T-helper 2 cell (primary cell): Measurements from ENCODE around the gene FEZ2.
"Not testable (repeated sequence)": the region's sequence is repeated elsewhere in the genome, so short reads cannot be mapped to it uniquely, and the experiment has no call there.

ENCODE experiments used
- DNase-seq, 5 experiments: peaks; one replicate each; pipeline versions ENCODE4 v3.0.0 to v3.0.0-alpha.2; 2012 to 2022
- total RNA-seq, 2 donors: gene quantifications; one replicate each; lab custom pipeline; 2026; lab: John Stamatoyannopoulos, UW

The FEZ2 gene
- total RNA-seq, result 7.2 to 16.2 reads per million in 2 donors

DNA sequence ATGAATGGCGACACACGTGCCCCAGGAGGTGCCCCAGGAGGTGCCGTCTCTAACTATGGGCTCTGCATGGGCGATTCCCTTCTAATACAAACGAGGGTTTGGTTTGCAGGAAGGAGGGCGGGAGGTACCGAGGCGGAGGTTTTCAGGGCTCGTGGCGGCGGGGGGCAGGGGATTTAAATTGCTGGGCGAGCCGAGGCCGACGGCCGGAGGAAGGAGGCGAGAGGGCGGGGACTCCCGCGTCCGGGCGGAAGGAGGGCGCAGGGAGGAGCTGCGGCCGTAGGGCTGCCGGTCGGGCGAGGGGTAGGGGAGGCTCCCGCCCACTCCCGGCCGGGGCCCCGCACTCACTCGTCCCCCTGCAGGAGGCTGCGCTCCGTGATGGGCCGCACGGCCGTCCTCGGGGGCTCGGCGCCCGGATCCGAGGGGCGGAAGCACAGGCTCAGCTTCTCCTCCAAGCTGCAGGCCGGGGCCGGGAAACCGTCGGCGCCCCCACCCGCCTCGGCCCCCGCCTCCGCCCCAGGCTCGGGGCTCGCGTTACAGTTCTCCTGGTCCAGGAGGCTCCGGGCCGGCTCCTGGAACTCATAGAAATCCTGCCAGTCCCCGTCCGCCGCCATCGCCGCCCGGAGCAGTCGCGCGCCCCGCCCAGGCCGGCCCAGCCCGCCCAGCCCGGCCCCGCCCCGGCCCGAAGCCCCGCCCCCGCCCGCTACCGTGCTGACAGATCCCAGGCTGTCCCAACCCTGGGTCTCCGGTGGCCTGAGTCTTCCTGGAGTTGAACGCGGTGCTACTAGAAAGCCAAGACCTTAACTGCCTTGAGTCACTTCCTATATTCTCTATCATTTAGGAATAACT lies at the start of gene FEZ2:
FEZ2 (minus strand) TSS at position 637 of the 846 bp plus-strand sequence; CDS start at position 611, 26 bp downstream.
- peak; percentile 28 to 73 (median 49) for DNase-seq

DNA sequence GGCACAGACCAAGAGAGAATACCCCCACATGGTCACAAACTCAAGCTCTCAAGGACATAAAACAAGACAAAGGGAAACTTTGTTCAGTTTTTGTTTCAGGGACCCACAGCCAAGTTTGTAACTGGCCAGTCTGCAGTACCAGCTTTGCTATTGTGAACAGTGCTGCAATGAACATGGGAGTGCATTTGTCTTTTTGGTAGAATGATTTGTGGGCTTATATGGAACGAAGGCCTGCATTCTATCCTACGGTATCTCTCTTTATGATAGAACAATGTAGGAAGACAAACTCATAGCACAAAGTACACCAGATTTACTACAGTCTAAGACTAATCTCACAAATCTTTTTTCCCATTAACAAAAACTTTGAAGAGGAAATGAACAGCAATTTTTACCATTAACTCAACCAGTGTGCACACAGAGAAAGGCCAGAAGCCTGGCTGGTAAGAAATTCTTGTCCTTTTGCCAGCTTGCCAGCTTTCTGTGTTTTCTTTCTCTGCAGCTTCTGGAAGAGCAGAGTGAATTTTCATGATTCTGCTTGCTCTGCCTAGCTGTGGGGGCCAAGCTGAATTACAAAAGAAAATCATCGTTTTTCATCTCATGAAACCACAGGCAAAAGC lies 37.1 kb upstream of the FEZ2 start:
- no peak for DNase-seq

GRCh38 chr2:36633470-36634092 lies 35.6 kb upstream of the FEZ2 start:
- peak in 1 of 5 experiments; percentile 23 for DNase-seq

DNA sequence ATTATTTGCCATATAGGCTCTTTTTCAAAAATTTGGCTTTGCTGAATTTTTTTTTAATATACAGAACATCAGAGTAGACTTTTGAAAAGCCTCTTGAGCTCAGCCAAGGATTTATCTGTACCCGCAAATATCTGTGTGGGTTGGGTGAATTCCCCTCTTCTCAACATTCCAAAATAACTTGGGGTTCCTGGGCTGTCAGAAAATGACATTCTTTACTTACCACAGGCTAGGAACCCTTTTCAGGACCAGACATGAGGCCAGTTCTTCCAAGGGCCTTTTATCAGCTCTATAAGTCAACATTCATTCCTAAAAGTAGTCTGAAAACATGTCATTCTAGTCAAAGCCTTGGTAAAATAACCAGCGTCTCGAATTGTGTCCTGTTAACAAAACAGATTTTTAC lies 28.8 kb upstream of the FEZ2 start:
- DNase-seq, result no peak

- no peak for DNase-seq
These were observed 28.1 kb upstream of the FEZ2 start for GRCh38 chr2:36626071-36626470.

GRCh38 chr2:36625304-36625703 lies 27.3 kb upstream of the FEZ2 start:
- no peak for DNase-seq

- no peak for DNase-seq
These were observed 22.4 kb upstream of the FEZ2 start for GRCh38 chr2:36620321-36620720.

DNA sequence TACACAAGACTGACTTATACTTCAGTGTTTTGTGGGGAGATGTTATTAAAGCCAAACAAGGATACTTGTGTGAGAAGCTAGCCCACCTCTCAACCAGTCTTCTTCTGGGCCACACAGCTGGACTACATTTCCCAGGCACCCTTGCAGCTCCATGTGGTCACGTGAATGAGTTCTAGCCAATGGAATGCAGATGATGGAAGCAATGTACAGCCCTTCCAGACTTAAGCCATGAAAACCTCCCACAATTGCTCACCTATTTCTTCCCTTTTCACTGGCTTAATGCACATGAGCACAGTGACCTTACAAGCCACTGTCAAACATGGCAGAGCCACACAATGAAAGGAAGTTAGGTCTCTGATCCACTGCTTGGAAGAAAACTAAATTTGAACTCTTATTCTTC lies 20.4 kb upstream of the FEZ2 start:
- peak in 1 of 5 experiments; percentile 32 for DNase-seq

- DNase-seq, result no peak
These were observed 19.0 kb upstream of the FEZ2 start for GRCh38 chr2:36616947-36617346.

- no peak for DNase-seq
These were observed 17.3 kb upstream of the FEZ2 start for GRCh38 chr2:36615222-36615621.

GRCh38 chr2:36613801-36614200 lies 15.8 kb upstream of the FEZ2 start:
- no peak for DNase-seq

- DNase-seq, result no peak
These were observed 13.5 kb upstream of the FEZ2 start for GRCh38 chr2:36611316-36611990.

DNA sequence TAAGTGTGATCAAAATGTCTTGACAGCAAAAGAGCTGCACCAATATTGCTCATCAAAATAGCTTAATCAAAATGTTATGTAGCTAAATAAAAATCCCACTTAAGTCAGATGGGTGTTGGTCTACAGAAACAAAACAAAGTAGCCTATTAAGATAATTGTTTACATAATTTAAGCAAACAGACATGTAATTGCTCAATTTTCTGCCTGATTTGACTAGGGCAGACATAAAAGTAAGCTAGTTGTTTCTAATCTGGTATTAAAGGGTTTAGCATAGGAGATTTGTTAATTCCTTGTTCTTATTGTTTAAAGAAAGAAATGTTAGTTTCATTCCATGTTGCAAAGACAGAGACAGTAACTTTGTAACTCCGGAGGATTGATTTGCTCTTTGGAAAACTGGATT lies 11.5 kb upstream of the FEZ2 start:
- DNase-seq, result no peak

DNA sequence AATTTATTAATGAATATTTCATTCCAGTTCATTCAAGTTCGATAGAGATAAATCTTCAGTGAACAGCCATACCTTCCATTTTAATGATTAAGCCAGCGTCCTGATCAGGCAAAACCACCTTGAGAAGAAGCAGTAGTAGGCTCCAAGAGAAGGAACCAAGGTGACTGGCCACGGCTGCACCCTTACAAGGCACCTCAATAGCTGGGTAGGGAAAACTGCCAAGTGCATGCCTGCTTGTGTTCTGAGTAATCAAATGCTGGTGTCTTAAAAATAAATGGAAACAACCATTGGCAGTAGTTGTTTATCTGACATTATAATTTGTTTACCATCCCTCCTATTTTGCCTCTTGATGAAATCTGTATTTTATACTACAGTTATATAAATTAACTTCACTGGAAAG lies 10.0 kb upstream of the FEZ2 start:
- DNase-seq, result no peak

DNA sequence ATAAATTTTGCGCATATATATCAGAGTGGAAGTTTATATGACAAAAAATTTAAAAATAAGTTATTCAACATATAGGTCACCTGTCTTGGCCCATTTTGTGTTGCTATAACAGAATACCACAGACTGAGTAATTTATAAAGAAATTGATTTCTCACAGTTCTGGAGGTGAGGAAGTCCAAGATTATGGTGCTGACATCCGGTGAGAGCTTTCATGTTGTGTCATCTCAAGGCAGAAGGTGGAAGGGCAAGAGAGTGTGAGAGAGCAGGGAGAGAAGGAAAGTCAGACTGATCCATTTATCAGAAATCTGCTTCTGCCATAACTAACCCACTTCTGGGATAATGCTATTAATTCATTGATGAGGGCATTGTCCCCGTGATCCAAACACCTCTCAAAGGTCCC lies 9.0 kb upstream of the FEZ2 start:
- no peak for DNase-seq

DNA sequence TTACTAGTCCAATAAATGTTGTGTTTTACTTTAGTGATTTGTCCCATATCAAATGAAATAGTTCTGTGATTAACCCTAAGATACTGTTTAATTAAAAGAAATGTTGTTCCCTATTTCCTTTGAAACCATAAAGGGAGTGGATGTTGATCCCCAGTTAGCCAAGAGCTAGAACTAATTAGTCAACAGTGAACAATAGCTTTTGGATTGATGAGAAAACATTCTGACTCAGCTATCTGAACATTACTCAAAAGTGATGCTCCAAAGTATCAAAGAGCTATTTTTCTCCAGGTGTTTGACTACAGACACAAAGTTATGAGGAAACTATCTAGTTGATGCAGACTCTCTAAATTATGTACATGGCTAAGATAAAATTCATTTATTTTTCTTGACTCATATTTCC lies 7.3 kb upstream of the FEZ2 start:
- DNase-seq, result no peak

- not testable (repeated sequence) for DNase-seq
These were observed 5.7 kb upstream of the FEZ2 start for GRCh38 chr2:36603629-36604028.

- DNase-seq, result no peak
These were observed 901 bp downstream of the FEZ2 start for GRCh38 chr2:36597003-36597531.

DNA sequence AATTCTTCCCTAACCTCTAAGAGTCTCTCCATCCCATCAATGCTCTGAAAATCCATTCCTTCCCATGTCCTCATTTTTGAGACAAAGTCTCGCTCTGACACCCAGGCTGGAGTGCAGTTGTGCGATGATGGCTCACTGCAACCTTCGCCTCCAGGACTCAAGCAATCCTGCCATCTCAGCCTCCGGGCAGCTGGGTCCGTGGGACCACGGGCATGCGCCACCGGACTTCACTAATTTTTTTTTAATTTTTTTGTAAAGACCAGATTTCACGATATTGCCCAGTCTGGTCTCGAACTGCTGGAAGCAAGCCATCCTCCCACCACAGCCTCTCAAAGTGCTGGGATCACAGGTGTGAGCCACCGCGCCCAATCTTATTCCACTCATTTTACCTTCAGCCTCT lies 1.6 kb downstream of the FEZ2 start:
- no peak for DNase-seq

DNA sequence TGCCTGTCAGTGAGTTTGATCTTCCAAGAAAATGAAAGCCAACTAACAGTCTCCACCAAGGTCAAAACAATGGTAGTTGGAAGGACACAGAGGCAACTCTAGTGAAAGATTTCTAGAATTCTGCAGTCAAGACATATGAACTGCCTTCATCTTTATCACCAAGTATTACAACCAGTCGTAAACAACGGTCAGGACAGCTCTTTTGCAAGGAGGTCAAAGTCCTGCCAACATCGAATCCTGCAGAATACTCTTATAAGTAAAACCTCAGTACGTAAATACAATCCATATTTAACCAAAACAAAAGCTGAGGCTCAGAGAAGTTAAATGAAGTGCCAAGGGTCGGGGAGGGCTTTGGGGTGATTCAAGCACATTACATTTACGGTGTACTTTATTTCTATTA lies 3.1 kb downstream of the FEZ2 start:
- no peak for DNase-seq

- no peak for DNase-seq
These were observed 8.7 kb downstream of the FEZ2 start for GRCh38 chr2:36589230-36589630.

DNA sequence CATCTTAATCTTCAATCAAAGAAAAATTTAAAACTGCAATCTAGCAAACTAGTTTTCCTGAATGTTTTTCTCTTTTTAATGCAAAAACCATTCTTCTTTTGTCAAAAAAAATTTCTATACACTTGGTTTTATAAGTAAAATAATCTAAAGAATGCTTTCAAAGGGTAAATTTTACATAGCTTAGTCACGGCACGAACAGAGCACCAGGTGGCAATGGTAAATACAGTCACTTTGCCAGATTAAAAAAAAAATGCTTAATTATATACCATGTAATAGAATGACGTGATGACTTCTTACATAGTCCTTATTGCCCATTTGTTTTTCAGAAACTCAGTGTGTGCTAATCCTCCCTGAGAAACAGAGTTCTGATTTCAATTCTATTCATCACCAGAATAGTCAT lies 10.4 kb downstream of the FEZ2 start:
- DNase-seq, result no peak

DNA sequence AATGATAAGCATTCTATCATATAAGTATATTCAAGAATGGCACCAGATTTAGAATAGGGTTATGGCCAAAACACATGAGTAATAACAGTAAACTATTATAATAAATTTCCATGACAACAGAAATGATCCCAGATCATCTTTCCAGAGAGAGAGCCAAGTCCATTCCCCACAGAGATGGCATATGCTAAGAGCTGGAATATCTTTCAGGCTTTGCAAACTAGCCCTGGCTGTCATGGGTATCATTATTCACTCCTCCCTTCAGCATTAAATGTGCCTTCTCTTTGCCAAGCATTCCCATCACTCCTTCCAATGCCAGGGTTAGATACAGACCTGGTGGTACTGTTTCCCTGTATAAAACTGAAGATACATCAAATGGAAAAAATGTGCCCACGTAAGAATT lies 10.9 kb downstream of the FEZ2 start:
- no peak for DNase-seq
